IPS DF 4.7 (cell line): ENCODE data around the gene CBR4.
"Not testable (repeated sequence)": the region's sequence is repeated elsewhere in the genome, so short reads cannot be mapped to it uniquely, and the experiment has no call there.

Experiments used
- DNase-seq: peaks from one replicate; pipeline ENCODE4 v3.0.0-alpha.2; 2013; ENCODE audit warnings: low spot score; ENCODE audit errors: extremely low read depth

The CBR4 gene

DNA sequence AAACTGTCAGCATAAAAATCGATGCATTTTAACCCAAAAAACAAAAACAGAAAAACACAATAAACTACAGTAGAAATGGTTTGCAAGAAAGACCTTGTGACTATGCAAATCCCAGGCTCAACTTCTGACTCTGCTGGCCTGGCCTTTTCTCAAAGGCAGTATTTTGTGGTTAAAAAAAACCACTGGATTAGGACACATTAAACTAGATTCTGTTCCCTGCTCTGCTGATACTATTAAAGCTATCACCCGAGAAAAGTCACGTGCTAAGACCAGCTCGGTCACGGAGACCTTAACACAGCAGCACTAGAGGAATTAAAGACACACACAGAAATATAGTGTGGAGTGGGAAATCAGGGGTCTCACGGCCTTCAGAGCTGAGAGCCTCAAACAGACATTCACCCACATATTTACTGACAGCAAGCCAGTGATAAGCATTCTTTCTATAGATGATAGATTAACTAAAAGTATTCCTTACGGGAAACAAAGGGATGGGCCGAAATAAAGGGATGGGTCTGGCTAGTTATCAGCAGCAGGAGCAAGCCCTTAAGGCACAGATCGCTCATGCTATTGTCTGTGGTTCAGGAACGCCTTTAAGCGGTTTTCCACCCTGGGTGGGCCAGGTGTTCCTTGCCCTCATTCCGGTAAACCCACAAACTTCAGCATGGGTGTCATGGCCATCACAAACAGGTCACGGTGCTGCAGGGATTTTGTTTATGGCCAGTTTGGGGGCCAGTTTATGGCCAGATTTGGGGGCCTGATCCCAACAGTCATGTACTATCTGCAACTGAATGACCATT is 16.1 kb downstream of the CBR4 start:
- DNase-seq, result no peak

DNA sequence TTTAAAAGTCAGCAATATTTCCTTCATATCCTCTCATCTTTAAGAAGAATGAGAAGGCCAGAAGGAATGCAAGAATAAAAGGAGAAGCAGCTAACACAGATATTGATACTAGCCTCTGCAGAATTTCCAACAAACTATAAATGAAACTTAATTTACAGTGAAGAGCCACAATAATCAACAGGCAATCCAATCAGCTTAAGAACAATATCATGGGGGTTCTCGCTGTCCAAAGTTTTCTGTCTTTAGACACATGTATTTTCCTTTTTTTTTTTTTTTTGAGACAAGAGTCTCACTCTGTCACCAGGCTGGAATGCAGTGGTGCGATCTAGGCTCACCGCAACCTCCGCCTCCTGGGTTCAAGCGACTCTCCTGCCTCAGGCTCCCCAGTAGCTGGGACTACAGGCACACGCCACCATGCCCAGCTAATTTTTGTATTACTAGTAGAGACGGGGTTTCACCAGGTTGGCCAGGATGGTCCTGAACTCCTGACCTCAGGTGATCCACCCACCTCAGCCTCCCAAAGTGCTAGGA is 17.0 kb downstream of the CBR4 start:
- not testable (repeated sequence) for DNase-seq

DNA sequence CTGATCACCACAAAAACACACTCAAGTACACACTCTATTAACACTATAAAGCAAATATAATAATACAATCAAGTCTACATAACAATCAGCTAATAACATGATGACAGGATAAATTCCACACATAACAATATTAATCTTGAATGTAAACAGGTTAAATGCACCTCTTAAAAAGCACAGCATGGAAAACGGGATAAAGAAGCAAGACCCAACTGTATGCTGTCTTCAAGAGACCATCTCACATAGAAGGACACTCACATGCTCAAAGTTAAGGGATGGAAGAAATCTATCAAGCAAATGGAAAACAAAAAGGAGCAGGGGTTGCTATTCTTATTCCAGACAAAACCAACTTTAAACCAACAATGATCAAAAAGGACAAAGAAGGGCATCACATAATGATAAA is 28.1 kb downstream of the CBR4 start:
- no peak for DNase-seq

DNA sequence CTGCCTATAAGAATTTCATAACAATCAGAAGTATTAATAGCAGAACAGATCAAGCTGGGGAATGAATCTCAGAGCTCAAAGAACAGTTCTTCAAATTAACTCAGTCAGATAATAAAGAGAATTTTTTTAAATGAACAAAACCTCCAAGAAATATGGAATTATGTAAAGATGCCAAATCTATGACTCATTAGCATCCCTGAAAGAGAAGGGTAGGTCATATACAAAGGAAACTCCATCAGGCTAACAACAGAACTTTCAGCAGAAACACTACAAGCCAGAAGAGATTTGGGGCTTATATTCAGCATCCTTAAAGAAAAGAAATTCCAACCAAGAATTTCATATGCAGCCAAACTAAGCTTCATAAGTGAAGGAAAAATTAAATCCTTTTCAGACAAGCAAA is 28.6 kb downstream of the CBR4 start:
- no peak for DNase-seq

DNA sequence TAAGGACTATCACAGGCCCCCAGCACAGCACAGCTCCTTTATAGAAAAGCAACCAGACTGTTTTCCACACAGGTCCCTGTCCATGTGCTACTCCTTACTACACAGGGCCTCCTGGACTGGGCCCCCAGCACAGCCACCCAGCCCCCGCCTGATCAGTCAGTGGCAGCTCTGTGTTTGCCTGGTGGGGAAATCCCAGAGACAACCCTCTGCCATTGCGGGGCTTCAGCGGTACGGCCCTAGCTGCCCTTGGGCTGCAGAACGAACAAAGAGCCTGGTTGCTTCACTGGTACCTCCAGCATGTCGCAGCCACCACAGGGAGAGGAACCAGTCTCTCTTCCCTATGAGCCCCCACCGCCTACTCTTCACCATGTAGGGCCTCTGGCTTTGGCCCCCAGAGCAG is 30.7 kb downstream of the CBR4 start:
- DNase-seq, result no peak

DNA sequence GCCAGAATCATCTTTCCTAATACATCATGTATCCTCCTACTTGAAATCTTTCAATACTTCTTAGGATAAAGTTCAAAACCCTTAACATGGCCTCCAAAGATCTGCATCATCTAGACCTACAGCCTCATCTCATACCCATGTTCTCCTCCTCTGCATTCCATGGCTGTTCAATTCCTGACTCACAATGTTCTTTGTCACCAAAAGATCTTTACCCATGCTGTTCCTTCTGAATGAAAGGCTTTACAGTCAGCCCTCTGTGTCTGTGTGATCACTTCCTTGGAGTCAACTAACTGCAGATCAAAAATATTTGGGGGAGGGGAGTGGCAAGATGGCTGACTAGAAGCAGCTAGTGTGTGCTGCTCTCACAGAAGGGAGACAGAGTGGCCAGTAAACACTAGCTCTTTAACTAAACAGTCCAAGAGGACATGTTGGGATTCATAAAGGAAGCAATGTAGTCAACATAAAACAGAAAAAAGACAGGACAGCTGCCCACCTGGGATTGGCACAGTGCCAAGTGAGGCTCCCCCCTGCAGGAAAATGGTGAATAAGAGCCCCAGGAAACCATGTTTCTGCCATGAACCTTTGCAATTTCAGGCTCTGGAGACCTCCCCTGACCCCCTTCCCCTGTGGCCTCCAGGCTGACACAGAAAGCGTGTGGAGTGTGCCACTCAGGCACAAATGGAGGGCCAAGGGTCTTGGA is 31.9 kb downstream of the CBR4 start:
- no peak for DNase-seq

DNA sequence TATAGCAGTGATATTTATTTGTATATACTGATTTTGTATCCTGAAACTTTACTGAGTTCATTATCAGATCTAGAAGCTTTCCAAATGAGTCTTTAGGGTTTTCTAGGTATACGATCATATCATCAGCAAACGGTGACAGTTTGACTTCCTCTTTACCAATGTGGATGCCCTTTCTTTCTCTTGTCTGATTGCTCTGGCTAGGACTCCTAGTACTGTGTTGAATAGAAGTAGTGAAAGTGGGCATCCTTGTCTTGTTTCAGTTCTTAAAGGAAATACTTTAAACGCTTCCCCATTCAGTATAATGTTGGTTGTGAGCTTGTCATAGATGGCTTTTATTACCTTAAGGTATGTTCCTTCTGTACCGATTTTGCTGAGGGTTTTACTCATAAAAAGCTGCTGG is 37.5 kb downstream of the CBR4 start:
- no peak for DNase-seq

DNA sequence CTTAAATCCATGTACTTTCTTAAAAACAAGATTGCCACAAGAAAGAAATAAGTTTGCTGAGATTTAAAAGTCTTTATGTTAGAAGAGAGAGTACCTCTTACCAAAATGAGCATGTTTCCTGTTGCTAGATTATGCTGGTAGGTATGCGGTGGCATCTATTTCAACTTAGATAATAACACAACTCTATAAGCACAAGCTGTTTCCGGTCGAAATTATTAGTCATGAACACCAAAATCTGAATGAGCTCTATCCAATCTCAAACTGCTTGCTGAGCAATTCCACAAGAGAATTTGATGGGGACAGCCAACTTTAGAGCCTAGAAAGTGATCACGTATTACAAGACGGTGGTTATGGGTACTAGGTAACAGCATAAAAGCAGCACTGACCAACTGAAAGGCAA is 49.3 kb downstream of the CBR4 start:
- DNase-seq, result no peak

DNA sequence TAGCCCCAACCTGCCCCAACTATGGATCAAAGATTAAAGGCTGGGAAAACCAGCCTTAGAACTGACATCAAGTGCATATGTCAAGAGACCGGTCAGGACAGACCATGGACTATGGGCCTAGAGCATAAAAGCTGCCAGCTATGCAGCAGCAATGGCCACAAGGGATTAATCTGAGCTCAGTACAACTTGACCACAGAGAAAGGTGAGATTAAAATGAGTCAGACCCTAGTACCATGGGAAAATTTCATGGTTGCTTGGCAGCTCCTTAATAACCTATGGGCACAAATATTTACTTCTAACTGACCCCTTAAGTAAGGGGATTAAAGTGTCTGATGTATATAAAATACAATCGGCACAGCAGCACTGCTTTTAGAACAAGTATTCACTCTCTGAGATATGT is 54.4 kb downstream of the CBR4 start:
- no peak for DNase-seq

DNA sequence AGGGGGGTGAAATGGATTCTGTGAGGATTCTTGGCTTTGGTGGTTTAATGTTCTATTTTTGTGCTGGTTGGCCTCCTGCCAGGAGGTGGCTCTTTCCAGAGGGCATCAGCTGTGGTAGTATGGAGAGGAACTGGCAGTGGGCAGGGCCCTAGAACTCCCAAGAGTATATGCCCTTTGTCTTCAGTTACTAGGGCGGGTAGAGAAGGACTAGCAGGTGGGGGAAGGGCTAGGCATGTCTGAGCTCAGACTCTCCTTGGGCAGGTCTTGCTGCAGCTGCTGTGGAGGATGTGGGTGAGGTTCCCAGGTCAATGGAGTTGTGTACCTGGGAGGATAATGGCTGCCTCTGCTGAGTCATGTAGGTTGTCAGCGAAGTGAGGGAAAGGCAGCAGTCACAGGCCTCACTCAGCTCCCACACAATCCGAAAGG is 57.2 kb downstream of the CBR4 start:
- not testable (repeated sequence) for DNase-seq

DNA sequence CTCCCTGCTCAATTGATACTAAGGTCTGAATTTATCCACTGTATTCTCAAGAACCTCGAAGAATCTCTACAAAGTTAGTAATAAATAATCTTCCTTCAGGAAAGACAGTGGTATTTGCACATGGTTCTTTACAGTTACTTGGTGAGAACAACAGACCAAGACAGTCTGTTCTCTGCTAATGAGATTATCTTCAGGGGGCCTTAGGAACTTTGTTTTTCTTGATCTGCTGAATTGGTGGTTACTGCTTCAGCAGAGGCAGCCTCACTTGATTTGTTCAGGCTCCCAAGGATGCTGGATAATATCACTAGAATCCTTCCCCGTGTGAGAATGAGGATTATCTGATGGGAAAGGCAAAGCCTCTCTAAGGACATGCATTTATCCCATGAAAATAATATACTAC is 64.8 kb downstream of the CBR4 start:
- DNase-seq, result no peak

DNA sequence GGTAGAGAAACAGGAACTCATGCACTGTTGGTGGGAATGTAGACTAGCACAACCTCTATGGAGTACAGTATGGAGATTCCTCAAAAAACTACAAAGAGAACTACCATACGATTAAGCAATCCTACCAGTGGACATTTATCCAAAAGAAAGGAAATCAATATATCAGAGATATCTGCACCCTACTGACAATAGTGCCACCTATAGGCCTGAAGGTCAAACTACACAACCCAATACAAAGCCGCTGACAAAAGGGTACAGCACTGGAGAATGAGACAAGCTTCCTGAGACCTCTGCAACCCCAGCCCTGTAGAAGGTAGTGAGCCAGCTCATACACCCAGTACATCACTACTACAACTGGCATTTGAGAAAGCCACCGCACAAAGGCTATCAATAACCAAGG is 67.1 kb downstream of the CBR4 start:
- peak; percentile 36 for DNase-seq
